GM18526 (cell line): ENCODE measurements around the gene CMTM8.

Experiments used
- POLR2A ChIP-seq: IDR thresholded peaks from 3 replicates; pipeline ENCODE4 v1.6.1; 2011; ENCODE audit not compliant: insufficient read length; ENCODE audit errors: extremely low read depth

Gene CMTM8

GRCh38 chr3:32410367-32411246 is 172.1 kb downstream of the CMTM8 start:
- no peak for TF ChIP-seq POLR2A

- TF ChIP-seq POLR2A = no peak
Measured at GRCh38 chr3:32411442-32411841, 173.0 kb downstream of the CMTM8 start.

- no peak for TF ChIP-seq POLR2A
Measured at GRCh38 chr3:32412887-32413286, 174.4 kb downstream of the CMTM8 start.

- TF ChIP-seq POLR2A = no peak
Measured at GRCh38 chr3:32413845-32414521, 175.5 kb downstream of the CMTM8 start.

- no peak for TF ChIP-seq POLR2A
Measured at GRCh38 chr3:32414522-32415202, 176.2 kb downstream of the CMTM8 start.

- no peak for TF ChIP-seq POLR2A
Measured at GRCh38 chr3:32419742-32420125, 181.3 kb downstream of the CMTM8 start.
